ENCODE results near the gene ADAT2.
"Not testable (repeated sequence)": the region's sequence is repeated elsewhere in the genome, so short reads cannot be mapped to it uniquely, and the experiment has no call there.

The ADAT2 gene
- total RNA-seq = 25.8 to 37.0 reads per million in 2 donors

DNA sequence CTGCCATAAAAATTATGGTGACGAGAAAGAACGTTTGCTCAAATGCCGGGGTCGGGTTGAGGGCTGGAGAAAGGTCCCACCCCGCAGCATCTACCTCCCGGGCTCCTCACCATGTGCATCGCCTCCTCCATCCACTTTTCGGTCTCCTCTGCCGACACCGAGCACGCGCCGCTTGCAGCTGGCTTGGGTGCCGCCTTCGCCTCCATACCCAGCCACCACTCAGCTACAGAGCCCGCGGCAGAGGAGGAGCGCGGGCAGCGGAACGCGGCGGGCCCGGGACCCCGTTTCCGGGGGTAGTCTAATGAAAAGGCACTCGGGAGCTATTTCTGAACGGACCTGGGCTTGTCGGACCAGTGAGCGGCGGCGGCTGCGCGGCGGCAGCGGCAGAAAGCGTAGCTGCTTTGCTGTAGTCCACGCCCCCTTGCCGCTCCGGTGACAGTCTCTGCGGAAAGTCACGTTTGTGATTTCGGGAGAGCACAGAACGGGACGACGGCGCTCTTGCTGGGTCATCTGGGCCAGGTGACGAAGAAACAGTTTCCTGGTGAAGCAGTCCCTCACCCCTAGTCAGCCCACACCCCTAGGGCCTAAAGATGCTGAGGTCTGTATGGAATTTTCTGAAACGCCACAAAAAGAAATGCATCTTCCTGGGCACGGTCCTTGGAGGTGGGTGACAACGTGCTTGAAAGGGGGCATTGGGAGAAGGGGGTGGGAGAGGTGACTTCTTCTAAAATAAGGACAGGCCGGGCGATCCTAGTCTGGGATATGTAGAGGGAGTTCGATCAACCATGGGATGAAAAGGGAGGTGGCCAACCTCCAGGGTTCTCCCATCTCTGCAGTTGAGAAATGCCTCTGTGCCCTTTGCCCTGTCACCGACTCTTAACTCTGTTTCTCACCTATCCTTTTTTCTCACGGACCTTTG is at the start of gene ADAT2, which contains the start of gene PEX3:
Gene ADAT2, minus strand, starts transcription at position 243 of the 919 bp plus-strand sequence. Its CDS starts 37 bp downstream, at position 206.
Gene PEX3, plus strand, starts transcription at position 353 of the 919 bp plus-strand sequence. Its CDS starts 238 bp downstream, at position 591.
- DNase-seq = peak; percentile 88

DNA sequence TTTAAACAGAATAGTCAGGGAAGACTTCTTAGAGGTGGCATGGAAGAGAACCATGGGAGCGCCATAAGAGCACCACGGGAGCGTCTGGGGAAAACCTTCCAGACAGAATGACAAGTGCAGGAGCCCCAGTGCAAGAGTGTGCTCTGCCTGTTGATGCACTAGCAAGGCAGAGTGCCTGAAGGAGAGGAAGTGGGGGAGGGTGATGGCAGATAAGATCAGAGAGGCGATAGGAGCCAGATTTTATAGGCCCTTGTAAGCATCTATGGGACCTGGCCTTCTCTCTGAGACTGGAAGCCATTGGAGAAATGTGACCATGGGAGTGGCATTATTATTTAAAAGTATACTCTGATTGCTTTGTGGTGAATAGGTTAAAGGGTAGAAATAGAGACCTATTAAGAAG is 47.9 kb upstream of the ADAT2 start:
- no peak for DNase-seq

DNA sequence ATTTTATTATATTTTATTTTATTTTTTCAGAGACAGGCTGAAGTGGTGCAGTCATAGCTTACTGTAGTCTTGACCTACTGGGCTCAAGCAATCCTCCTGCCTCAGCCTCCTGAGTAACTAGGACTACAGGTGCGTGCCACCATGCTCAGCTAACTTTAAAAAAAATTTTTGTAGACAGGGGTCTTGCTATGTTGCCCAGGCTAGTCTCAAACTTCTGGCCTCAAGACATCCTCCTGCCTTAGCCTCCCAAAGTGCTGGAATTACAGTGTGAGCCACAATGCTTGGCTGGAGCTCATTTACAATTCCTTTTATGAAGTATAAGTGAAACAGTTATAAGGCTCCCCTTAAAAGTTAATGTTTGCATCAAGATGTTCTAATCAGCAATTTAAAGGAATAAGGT is 46.5 kb upstream of the ADAT2 start:
- DNase-seq = no peak

DNA sequence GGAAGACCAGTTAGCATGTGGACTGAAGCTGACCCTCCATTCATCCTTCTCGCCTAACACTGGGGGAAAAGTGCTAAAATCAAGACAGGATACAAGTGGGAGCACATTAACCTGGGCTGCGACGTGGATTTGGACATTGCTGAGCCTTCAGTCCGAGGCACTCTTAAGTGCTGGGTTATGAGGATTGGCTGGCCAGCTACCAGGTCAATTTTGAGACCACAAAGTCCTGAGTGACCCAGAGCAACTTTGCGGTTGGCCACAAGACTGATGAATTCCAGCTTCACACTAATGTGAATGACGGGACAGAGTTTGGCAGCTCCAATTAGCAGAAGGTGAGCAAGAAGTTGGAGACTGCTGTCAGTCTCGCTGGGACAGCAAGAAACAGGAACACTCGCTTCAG is 40.3 kb upstream of the ADAT2 start:
- DNase-seq = no peak

DNA sequence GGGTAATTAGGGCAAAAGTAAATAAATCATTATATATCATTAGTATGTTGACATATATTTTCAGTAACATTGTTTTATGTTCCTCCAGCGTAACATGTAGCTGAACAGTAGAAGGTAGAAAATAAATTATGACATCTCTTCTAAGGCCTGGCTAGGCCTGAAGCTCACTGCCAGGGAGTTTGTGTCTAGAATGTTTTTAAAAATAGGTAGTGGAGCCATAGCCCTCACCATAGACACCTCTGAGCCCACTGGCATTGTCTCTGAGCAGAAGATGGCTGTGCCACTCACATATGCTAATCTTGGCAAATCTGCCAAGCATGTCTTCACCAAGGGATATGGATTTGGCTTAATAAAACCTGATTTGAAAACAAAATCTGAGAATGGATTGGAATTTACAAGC is 39.7 kb upstream of the ADAT2 start:
- no peak for DNase-seq

DNA sequence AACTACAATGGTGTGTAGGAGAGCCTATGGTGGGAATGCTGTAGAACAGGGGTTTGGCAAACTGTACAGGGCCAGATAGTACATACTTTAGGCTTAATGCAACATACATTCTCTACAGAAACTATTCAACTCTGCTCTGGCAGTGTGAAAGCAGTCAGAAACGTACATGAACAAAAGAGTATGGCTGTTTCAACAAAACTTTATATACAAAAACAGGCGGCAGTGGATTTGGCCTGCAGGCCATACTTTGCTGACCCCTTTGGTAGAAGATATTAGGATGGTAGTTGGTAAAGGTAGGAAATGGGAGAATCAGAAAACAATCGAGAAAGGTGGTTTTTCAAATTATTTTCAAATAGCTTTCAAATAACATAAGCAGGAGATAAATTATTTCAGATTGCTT is 36.3 kb upstream of the ADAT2 start:
- no peak for DNase-seq

DNA sequence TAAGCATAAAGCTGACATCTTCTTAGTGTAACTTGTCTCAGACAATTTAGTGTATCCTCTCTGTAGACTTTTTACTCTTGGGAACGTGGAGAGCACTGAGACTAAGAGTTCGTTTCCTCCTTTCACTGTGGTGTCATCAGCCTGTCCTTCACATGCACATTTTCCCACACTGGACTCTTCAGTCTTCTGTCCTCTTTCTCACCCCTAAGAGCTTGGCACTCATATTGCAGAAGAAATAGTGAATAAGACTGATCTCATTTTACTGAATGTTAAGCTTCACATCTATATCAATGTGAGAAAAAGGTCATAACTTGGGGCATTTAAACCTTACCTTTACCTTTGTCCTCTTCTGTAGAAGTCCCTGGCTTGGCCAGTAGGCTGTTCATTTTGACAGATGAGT is 35.5 kb upstream of the ADAT2 start:
- no peak for DNase-seq

DNA sequence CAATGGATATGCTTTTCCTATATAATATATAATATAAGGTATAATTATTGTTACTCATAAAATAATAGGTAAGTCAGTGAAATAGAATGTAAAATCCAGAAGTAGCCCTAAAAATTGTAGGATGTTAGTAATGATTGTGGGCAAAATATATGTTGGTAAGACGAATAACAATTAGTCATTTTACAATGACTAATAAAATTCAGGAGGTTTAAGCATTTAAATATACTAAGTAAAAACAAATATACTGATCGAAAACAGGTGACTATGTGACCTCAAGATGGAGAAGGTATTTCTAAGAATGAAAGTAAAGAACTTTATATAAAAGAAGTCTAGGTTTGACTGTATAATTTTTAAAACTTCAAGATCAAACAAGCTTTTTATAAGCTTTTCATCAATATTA is 32.1 kb upstream of the ADAT2 start:
- DNase-seq = no peak

DNA sequence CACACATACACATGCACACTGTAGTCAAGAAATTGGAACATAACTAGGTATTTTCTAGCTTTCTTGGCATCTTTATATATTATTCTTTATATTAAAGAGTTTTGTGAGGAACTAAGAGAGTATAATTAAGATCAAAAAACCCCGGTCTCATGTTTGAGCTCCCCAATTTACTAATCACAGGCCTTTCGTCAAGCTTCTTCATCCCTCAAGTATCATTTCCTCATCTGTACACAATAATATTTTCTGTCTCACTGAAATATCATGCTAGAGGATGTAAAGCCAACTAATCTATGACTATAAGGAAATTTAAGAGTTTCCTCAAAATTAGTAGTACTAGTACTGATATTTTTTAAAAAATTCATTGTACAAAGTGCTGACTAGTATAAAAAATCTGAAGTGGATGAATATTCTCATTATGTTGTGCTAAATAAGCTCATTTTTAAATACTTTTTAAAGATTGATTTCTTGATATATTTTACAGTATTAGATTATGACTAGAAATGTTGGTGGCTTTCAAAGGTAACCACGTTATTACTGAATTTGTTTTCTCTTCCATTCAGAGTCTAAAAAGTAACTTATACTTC is 28.1 kb upstream of the ADAT2 start:
- DNase-seq = no peak

DNA sequence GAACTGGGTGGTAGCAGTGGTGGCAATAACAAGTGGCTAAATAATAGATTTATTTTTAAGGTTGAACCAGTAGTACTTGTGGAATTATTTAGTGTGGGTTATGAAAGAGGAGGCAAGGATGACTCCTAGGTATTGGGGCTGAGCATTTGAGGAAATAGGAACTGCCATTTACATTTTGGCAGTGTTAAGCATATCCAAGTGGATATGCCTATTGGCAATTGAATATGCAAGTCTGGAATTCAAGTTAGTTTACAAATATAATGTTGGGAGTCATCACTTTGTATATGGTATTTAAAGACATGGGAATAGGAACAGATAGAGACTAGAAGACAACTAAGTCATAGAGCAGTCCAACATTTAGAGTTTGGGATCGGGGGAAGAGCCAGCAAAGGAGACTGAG is 26.1 kb upstream of the ADAT2 start:
- no peak for DNase-seq

DNA sequence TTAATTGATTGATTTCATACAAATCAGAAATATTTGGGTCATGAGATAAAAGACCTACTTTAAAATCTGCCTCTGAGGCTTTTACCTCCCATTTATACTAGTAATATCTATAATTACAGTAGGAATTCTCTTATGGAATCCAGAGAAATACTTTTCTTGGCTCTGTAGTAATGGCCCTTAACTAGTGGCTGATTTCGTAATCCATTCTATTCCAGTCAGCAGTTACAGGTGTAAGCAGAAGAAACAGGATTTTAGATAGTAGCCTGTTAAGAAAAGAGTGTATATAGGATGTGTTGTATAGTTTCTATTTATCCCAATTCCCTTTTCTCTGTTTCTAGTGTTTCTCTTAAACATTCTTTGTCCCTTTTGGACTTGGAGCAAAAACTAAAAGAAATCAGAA is 21.3 kb upstream of the ADAT2 start:
- no peak for DNase-seq

DNA sequence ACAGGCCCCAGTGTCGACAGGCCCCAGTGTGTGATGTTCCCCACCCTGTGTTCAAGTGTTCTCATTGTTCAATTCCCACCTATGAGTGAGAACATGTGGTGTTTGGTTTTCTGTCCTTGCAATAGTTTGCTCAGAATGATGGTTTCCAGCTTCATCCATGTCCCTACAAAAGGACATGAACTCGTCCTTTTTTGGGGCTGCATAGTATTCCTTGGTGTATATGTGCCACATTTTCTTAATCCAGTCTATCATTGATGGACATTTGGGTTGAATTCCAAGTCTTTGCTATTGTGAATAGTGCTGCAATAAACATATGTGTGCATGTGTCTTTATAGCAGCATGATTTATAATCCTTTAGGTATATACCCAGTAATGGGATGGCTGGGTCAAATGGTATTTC is 18.3 kb upstream of the ADAT2 start:
- not testable (repeated sequence) for DNase-seq

DNA sequence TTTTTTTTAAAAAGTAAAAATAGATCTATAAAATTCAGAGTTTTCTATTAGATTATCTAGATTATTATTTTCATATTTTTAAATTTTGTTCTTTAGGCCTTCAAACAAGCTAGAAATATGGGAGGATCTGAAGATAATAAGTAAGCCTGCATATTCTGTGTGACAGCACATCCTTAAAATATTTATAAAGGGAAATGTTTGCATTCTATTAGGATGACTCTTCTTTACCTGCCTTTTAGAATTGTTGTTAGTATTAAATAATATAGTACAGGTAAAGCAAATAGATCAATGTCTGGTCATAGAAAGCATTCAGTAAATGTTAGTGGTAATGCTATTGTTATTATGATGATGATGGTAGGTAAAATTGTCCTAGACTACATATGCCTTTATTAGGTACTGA is 17.5 kb upstream of the ADAT2 start:
- DNase-seq = no peak

DNA sequence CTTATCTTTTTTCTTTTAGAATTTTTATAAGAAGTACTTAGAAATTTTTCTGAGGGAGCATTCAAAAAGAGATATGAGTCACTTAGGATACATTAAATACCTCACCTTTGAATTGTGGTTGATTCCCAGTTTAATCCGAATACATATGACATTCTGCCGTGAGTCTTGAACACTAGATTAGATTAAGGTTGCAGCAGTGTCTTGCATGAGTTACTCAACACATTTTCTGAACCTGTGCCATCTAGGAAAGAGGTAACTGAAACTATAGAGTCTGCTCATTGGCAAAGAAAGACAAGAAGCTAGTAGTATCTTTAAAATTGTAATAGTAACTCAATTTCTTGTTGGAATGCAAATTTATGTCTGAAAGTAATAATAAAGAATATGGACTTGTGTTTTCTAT is 15.1 kb upstream of the ADAT2 start:
- DNase-seq = no peak

DNA sequence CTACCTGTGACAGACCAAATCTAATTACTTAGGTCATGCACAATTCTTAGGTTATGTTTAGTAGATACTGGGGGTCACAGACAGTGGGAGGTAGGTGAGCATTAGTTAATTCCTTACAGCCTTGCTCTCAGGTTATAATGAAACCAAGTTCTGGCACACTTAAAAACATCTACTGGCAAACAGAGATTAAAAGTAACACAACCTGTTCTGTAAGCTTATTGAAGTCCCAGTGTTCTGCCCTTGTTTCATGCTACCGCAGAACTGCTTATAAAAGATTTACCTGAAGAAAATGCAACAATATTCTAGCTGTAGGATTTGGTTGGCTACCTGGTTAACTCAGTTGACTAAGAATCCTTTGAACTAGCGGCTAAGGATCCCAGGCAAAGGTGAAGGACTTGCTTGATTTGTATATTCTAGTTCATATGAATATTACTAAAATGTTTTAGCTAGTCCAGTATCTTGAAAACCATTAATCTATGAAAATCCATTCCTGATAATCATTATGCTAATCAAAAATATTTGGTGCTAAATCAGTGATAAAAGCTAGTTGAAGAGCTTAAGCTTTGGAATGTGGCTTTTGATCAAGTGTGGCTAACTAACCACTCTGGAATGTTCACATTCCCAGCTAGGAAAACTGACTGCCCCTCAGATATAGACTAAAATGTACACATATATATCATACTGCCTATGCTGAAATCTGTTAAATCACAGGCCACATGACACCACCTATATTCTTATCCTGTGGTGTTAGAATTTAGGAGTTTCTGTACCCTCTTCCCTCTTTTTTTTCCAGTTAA is 7.3 kb upstream of the ADAT2 start:
- no peak for DNase-seq

DNA sequence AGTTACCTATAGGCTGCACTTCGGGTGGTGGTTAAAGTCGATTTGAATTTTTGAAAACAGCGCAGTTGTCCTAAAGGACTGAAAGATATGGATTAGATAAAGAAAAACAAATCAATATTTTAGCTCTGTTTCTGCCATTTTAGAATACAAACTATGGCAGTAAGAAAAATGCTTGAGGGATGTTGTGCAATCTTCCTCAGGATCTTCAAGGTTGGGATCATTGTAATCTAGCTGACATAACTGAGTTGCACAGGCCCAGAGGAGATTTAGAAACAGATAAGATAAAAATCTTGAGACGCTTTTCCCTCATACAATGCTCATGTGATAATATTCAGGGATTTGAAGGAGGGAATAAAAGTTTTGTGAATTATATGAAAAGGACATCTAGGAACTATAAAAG is 1.0 kb upstream of the ADAT2 start:
- no peak for DNase-seq

DNA sequence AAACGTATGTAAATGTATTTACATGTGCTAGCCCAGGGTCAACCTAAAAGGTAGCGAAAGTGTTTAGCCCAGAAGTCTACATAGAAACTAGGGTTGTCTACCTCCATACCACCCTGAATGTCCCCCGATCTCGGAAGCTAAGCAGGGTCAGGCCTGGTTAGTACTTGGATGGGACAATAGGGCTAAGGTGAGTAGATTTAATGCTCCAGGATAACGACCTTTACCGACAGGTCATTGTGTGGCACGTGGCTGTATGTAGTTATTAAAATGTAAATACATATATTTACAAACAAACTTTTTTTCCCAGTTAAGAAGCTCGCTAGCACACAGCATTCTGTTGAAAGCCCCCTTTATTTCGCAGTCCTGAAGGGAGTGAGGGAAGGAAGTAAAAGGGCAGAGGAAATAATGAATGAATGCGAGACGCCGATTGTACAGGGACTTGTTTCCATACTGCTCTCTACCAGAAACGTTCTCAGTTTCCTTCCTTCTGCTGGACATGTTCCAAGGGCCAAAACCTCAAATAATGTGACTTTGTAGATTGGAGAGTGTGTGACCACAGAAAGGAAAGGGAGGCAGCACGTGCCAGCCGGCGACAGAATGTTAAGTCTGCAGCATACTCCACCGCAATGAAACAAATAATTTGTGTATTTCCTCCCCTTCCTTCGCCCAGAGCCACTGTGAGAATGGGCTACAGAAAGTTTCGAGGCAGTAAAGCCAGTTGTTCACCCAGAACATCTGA is 612 bp downstream of the ADAT2 start:
- DNase-seq = no peak

DNA sequence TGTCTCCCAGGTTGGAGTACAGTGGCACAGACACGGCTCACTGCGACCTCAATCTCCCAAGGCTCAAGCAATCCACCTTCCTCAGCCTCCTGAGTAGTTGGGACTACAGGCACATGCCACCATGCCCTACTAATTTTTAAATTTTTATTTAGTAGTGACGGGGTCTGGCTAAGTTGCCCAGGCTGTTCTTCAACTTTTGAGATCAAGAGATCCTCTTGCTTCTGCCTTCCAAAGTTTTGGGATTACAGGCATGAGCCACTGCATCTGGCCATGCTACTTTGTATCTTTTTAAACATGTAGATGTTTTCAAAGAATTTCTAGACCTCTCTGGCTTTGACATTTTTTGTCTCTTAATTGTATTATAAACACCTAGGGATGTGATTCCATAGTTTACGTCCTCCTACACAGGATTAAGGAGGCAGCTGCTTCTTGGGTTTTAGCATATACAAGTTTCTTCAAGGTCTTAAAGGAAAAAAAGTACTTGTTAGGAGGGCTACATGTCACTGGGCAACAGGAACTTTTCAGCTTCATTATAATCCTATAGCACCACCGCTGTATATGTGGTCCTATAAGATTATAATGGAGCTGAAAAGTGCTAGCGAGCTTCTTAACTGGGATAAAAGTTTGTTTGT is 1.3 kb downstream of the ADAT2 start:
- DNase-seq = no peak

DNA sequence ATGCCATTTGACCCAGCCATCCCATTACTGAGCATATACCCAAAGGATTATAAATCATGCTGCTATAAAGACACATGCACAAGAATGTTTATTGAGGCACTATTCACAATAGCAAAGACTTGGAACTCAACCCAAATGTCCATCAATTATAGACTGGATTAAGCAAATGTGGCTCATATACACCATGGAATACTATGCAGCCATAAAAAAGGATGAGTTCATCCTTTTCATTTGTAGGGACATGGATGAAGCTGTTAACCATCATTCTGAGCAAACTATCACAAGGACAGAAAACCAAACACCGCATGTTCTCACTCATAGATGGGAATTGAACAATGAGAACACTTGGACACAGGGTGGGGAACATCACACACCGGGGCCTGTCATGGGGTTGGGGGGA is 2.6 kb downstream of the ADAT2 start:
- not testable (repeated sequence) for DNase-seq

DNA sequence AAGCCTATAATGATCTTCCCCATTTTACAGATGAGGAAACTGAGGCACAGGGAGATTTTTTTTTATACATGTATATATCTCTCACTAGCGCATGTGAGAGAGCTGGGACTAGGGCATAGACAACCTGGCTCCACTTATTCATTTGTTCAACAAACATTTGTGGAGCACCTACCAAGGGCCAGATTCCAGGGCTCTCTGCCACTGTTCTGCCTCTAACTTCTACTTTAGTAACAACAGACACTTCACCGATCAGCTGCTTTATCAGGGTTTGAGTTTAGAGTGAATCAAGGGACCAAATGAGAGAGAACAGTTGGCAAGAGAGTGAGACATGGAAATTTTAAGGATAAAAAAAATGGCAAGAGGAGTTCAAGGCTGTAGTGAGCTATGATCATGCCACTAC is 7.4 kb downstream of the ADAT2 start:
- DNase-seq = no peak

DNA sequence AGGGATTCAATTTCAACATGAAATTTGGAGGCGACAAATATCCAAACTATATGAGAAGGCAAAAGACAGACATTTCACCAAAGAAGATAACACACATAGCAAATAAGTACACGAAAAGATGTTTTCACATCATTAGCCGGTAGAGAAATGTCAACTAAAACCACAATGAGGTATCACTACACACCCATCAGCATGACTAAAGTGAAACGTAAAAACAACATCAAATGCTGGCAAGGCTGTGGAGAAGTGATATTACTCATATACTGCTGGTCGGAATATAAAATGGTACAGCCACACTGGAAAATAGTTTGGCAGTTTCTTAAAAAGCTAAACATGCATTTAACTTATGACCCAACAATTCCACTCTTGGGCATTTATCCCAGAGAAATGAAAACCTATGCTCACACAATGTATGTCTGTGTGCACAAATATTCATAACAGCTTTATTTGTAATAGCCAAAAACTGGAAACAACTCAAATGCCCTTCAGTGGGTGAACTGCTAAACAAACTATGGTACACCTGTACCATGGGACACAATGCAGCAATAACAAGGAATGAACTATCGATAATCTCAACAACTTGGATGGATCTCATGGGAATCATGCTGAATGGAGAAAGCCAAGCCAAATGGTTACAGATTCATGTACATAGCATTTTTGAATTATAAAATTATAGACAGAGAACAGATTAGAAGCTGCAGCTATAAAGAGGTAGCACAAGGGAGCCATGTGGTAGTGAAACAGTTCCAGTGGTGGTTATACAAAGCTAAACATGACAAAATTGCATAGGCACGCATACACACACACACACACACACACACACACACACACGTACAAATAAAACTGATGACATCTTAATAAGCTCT is 8.6 kb downstream of the ADAT2 start:
- DNase-seq = no peak
